G401.6 (cell line): ENCODE results near the gene HIRA.
"Not testable (repeated sequence)": the region's sequence is repeated elsewhere in the genome, so short reads cannot be mapped to it uniquely, and the experiment has no call there.

ENCODE experiments used
- FAIRE-seq: peaks from 2 replicates; lab custom pipeline; 2012; peaks lifted over from hg19 to GRCh38; lab: Jason Lieb, UNC

HIRA gene

GRCh38 chr22:19323420-19323819 is 108.1 kb downstream of the HIRA start:
- FAIRE-seq: not testable (repeated sequence)

- no peak for FAIRE-seq
These were observed 109.8 kb downstream of the HIRA start for GRCh38 chr22:19321757-19322156.

GRCh38 chr22:19320136-19320535 is 111.4 kb downstream of the HIRA start:
- not testable (repeated sequence) for FAIRE-seq

- no peak for FAIRE-seq
These were observed 112.3 kb downstream of the HIRA start for GRCh38 chr22:19319281-19319680.

GRCh38 chr22:19317865-19318264 is 113.7 kb downstream of the HIRA start:
- no peak for FAIRE-seq

- no peak for FAIRE-seq
These were observed 123.7 kb downstream of the HIRA start for GRCh38 chr22:19307872-19308271.

GRCh38 chr22:19306535-19306934 is 125.0 kb downstream of the HIRA start:
- not testable (repeated sequence) for FAIRE-seq

- FAIRE-seq: no peak
These were observed 127.0 kb downstream of the HIRA start for GRCh38 chr22:19304547-19304946.

- FAIRE-seq: no peak
These were observed 127.7 kb downstream of the HIRA start for GRCh38 chr22:19303785-19304184.

- FAIRE-seq: no peak
These were observed 135.8 kb downstream of the HIRA start for GRCh38 chr22:19295733-19296132.

GRCh38 chr22:19292458-19293230 is 138.9 kb downstream of the HIRA start:
- no peak for FAIRE-seq

- no peak for FAIRE-seq
These were observed 139.7 kb downstream of the HIRA start, which contains the start of gene CLTCL1 for GRCh38 chr22:19291580-19292457. TSS of gene CLTCL1 (minus strand) at chr22:19291719. CDS start at chr22:19291641, 78 bp downstream.

GRCh38 chr22:19291218-19291579 is 140.3 kb downstream of the HIRA start:
- no peak for FAIRE-seq

GRCh38 chr22:19290400-19291217 is 140.9 kb downstream of the HIRA start:
- no peak for FAIRE-seq

GRCh38 chr22:19289475-19290161 is 141.9 kb downstream of the HIRA start:
- FAIRE-seq: no peak

GRCh38 chr22:19287889-19288288 is 143.6 kb downstream of the HIRA start:
- FAIRE-seq: no peak

- FAIRE-seq: no peak
These were observed 144.3 kb downstream of the HIRA start for GRCh38 chr22:19287076-19287707.

- no peak for FAIRE-seq
These were observed 145.7 kb downstream of the HIRA start for GRCh38 chr22:19285831-19286230.
